Measurements from ENCODE around the gene CFDP1.

DNA sequence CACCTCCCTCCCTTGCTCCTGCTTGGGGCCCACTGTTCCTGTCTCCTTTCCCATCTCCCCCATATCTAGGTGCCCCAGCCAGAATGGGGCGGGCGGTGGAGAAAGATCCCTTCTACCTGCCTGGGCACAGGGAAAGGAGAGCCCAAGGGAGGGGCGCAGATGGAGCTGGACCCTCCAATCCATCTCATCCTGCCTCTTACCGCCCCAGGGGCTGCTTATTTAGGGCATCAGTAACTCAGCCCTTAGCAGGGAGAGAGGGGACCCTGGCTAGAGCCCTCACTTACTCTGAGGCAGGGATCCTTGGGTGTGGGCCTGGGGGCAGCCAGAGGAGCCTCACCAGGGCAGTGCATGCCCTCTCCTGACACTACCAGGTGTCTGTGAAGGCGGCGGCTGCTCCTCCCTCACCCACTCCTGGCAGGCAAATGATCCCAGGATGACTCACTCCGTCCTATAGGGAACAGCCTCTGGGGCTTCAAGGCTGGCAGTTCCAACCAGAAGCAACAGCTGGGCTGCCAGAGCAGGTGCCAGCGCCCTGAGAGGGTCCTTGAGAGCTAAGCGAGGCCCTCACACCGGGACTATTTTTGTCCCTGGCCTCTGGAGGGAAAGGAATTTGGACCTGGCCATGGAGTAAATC is 165.6 kb downstream of the CFDP1 start:
- TF ChIP-seq EZH2 (IDR thresholded peaks at IDR 0.05; ENCODE audit: borderline replicate concordance, low read depth, low read length, severe bottlenecking), result no peak
- TF ChIP-seq POLR2A (IDR thresholded peaks at IDR 0.05; ENCODE audit: low read depth, low read length), result no peak
- TF ChIP-seq, protein P1, sequence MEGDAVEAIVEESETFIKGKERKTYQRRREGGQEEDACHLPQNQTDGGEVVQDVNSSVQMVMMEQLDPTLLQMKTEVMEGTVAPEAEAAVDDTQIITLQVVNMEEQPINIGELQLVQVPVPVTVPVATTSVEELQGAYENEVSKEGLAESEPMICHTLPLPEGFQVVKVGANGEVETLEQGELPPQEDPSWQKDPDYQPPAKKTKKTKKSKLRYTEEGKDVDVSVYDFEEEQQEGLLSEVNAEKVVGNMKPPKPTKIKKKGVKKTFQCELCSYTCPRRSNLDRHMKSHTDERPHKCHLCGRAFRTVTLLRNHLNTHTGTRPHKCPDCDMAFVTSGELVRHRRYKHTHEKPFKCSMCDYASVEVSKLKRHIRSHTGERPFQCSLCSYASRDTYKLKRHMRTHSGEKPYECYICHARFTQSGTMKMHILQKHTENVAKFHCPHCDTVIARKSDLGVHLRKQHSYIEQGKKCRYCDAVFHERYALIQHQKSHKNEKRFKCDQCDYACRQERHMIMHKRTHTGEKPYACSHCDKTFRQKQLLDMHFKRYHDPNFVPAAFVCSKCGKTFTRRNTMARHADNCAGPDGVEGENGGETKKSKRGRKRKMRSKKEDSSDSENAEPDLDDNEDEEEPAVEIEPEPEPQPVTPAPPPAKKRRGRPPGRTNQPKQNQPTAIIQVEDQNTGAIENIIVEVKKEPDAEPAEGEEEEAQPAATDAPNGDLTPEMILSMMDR (IDR thresholded peaks at IDR 0.05; ENCODE audit: extremely low read depth in 1 of 2, insufficient read depth in 1 of 2, low read depth in 1 of 2, low read length in 2 of 2), result no peak
- TF ChIP-seq GATA2 (IDR thresholded peaks at IDR 0.05; ENCODE audit: insufficient read depth, insufficient read length, low read depth, low read length), result no peak
- TF ChIP-seq POLR2AphosphoS5 (IDR thresholded peaks at IDR 0.05; ENCODE audit: insufficient read depth, low read depth, low read length), result no peak
- TF ChIP-seq MYC (IDR thresholded peaks at IDR 0.05; ENCODE audit: low read depth, low read length), result no peak
- TF ChIP-seq FOS (IDR thresholded peaks at IDR 0.05; ENCODE audit: borderline replicate concordance, insufficient read depth, low read length), result peak; percentile 71
- peak; percentile 26 for TF ChIP-seq JUN (IDR thresholded peaks at IDR 0.05; ENCODE audit: borderline replicate concordance, insufficient read depth, insufficient read length, low read depth)
- TF ChIP-seq, protein P2, sequence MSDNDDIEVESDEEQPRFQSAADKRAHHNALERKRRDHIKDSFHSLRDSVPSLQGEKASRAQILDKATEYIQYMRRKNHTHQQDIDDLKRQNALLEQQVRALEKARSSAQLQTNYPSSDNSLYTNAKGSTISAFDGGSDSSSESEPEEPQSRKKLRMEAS (IDR thresholded peaks at IDR 0.05; ENCODE audit: insufficient read depth, insufficient read length), result no peak
